ENCODE data around the gene DENND6B. TPM values are rescaled to one million over a fixed set of nuclear protein-coding genes. Genes with fewer than 3 reads are reported as not detected.

The DENND6B gene
- total and polyA plus RNA-seq, 2 donors (not counting 1 experiment from before 2014, with no cell fraction given), result 2.8 to 10.3 TPM

DNA sequence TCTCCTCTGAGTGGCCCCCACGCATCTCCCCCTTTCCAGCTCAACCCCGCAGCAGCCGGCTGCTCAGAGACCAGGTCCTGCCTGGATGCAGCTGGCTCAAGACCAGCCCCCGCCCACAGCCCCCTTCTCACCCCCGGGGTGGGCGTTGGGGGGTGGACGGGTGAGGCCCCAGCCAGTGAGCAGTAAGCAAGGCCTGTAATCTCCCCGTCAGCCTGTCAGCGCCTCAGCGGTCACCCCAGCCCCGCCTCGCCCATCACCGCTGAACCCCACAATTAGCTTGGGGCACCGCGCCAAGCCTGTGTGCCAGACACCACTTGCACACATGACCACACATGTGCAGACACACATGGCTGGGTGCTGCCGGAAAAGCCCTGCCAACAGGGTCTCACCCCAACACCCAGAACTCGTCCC, 25.2 kb downstream of the DENND6B start:
- CTCF ChIA-PET, result interaction anchor here (0.6 to 2.3 kb wide), 5 partner anchors 8 to 66 kb away, joined by 3 to 6 read pairs (median 4); no protein-coding TSS in a partner anchor
- DNase-seq (peak; percentile 74), ATAC-seq (ENCODE audit: low read depth) (peak; percentile 14)
- no peaks in the 10 kb centered on the region for H3K9me3 Mint-ChIP-seq (ENCODE audit: insufficient read depth)
- POLR2A ChIA-PET, result interaction anchor here (0.8 to 7.5 kb wide), 3 partner anchors 15 to 30 kb away, joined by 3 to 61 read pairs (median 11); no protein-coding TSS in a partner anchor
- Histone ChIP-seq H2AFZ (ENCODE audit: insufficient read depth, low read depth, low read length, poor library complexity, severe bottlenecking) (no peak overlapping the region), H3K27me3 (replicated peaks in 1 of 4; ENCODE audit: control extremely low read depth in 1 of 4, control insufficient read depth in 3 of 4, insufficient read depth in 4 of 4, low read length in 3 of 4) (peaks cover 0 to 25% (median 9%) of the 10 kb centered on the region in 4 experiments), H3K4me3 (ENCODE audit: control extremely low read depth in 1 of 5, extremely low read depth in 1 of 5, insufficient read depth in 1 of 5, low read depth in 2 of 5, low read length in 4 of 5) (no peak overlapping the region), H3K4me1 (ENCODE audit: control insufficient read depth in 2 of 2, insufficient read depth in 2 of 2, low read length in 2 of 2) (peaks cover 70 to 76% of the 10 kb centered on the region in 2 donors), H3K79me2 (ENCODE audit: control insufficient read depth, insufficient read depth, low read length) (no peaks in the 10 kb centered on the region), H4K20me1 (ENCODE audit: control insufficient read depth, insufficient read depth, low read length, poor library complexity, severe bottlenecking) (no peaks in the 10 kb centered on the region), H3K4me2 (replicated peaks; ENCODE audit: low read depth, low read length, poor library complexity, severe bottlenecking) (peak overlapping the region; percentile 95), H3K9me3 (ENCODE audit: control extremely low read depth in 1 of 3, control insufficient read depth in 2 of 3, insufficient read depth in 1 of 3, low read length in 2 of 3) (peaks cover 0 to 7% (median 0%) of the 10 kb centered on the region in 3 donors), H3K36me3 (replicated peaks in 1 of 2; ENCODE audit: control extremely low read depth in 1 of 2, control insufficient read depth in 1 of 2, extremely low read depth in 1 of 2, insufficient read depth in 2 of 2, low read length in 1 of 2) (no peaks in the 10 kb centered on the region), H3K9ac (ENCODE audit: low read length) (peak overlapping the region; percentile 16), H3K27ac (ENCODE audit: low read length in 2 of 2) (no peak overlapping the region)
- WGBS (ENCODE audit: insufficient coverage), result 19% methylated on average over 16 of the region's 17 CpGs
- H3K27ac Mint-ChIP-seq, result peak overlapping the region; percentile 80
- TF ChIP-seq EZH2 (IDR thresholded peaks at IDR 0.05; ENCODE audit: borderline replicate concordance, insufficient read depth, low read depth, low read length, poor library complexity, severe bottlenecking), result no peak
- intact Hi-C loops (cut with micrococcal nuclease), result loop anchor here (2.0 kb wide), 2 partner anchors 13 to 31 kb away; partner anchors contain the start of gene MAPK11
- H3K27me3 Mint-ChIP-seq, result peaks cover 13% of the 10 kb centered on the region
- H3K4me3 Mint-ChIP-seq, result peak overlapping the region; percentile 81
- H3K4me1 Mint-ChIP-seq, result peaks cover 63% of the 10 kb centered on the region

- peak overlapping the region; percentile 95 for H3K4me2 ChIP-seq (replicated peaks; ENCODE audit: low read depth, low read length, poor library complexity, severe bottlenecking)
These were observed 26.1 kb downstream of the DENND6B start for GRCh38 chr22:50300620-50301257.

More at GRCh38 chr22:50300620-50301257, 26.1 kb downstream of the DENND6B start:
- Histone ChIP-seq H3K9me3 (ENCODE audit: control extremely low read depth in 1 of 3, control insufficient read depth in 2 of 3, insufficient read depth in 1 of 3, low read length in 2 of 3) (peaks cover 0 to 7% (median 0%) of the 10 kb centered on the region in 3 donors), H3K4me3 (ENCODE audit: control extremely low read depth in 1 of 5, extremely low read depth in 1 of 5, insufficient read depth in 1 of 5, low read depth in 2 of 5, low read length in 4 of 5) (no peak overlapping the region), H3K36me3 (replicated peaks in 1 of 2; ENCODE audit: control extremely low read depth in 1 of 2, control insufficient read depth in 1 of 2, extremely low read depth in 1 of 2, insufficient read depth in 2 of 2, low read length in 1 of 2) (no peaks in the 10 kb centered on the region), H3K27ac (ENCODE audit: low read length in 2 of 2) (no peak overlapping the region), H3K9ac (ENCODE audit: low read length) (no peak overlapping the region), H2AFZ (ENCODE audit: insufficient read depth, low read depth, low read length, poor library complexity, severe bottlenecking) (no peak overlapping the region), H3K4me1 (ENCODE audit: control insufficient read depth in 2 of 2, insufficient read depth in 2 of 2, low read length in 2 of 2) (peaks cover 62 to 69% of the 10 kb centered on the region in 2 donors), H3K27me3 (replicated peaks in 1 of 4; ENCODE audit: control extremely low read depth in 1 of 4, control insufficient read depth in 3 of 4, insufficient read depth in 4 of 4, low read length in 3 of 4) (peaks cover 0 to 17% (median 8%) of the 10 kb centered on the region in 4 experiments), H4K20me1 (ENCODE audit: control insufficient read depth, insufficient read depth, low read length, poor library complexity, severe bottlenecking) (no peaks in the 10 kb centered on the region), H3K79me2 (ENCODE audit: control insufficient read depth, insufficient read depth, low read length) (no peaks in the 10 kb centered on the region)
- ATAC-seq (ENCODE audit: low read depth) (no peak), DNase-seq (no peak)
- Mint-ChIP-seq H3K4me3 (peak overlapping the region; percentile 45), H3K27ac (peak overlapping the region; percentile 20), H3K4me1 (peaks cover 59% of the 10 kb centered on the region), H3K27me3 (peaks cover 7% of the 10 kb centered on the region), H3K9me3 (ENCODE audit: insufficient read depth) (no peaks in the 10 kb centered on the region)
- ChIA-PET POLR2A (interaction anchor here (1.1 to 7.5 kb wide), 3 partner anchors 11 to 26 kb away, joined by 3 to 61 read pairs (median 3); partner anchors contain the start of gene DENND6B), CTCF (interaction anchor here (1.0 to 2.3 kb wide), 5 partner anchors 9 to 41 kb away, joined by 3 to 8 read pairs (median 4); no protein-coding TSS in a partner anchor)
- 96% methylated on average over 13 of the region's 14 CpGs for WGBS (ENCODE audit: insufficient coverage)
- intact Hi-C loops (cut with micrococcal nuclease), result loop anchor here (2.0 kb wide), 2 partner anchors 14 to 30 kb away; partner anchors contain the start of gene MAPK11
- TF ChIP-seq EZH2 (IDR thresholded peaks at IDR 0.05; ENCODE audit: borderline replicate concordance, insufficient read depth, low read depth, low read length, poor library complexity, severe bottlenecking), result no peak
- TF ChIP-seq CTCF (IDR thresholded peaks at IDR 0.05), result no peak
